ENCODE data around the gene MANSC1.
"Not testable (repeated sequence)": the region's sequence is repeated elsewhere in the genome, so short reads cannot be mapped to it uniquely, and the experiment has no call there.

The MANSC1 gene

GRCh38 chr12:12366701-12367481 lies 16.8 kb upstream of the MANSC1 start:
- no peak for DNase-seq (ENCODE audit: low read depth)

GRCh38 chr12:12365931-12366431 lies 15.9 kb upstream of the MANSC1 start:
- H3K4me3 ChIP-seq (ENCODE audit: low read depth, low read length), result no peak overlapping the region
- no peak for DNase-seq (ENCODE audit: low read depth)

More at GRCh38 chr12:12366701-12367481, 16.8 kb upstream of the MANSC1 start:
- H3K4me3 ChIP-seq (ENCODE audit: low read depth, low read length), result no peak overlapping the region

GRCh38 chr12:12365446-12365802 lies 15.4 kb upstream of the MANSC1 start:
- no peak for DNase-seq (ENCODE audit: low read depth)
- no peak overlapping the region for H3K4me3 ChIP-seq (ENCODE audit: low read depth, low read length)

- no peak overlapping the region for H3K4me3 ChIP-seq (ENCODE audit: low read depth, low read length)
- no peak for DNase-seq (ENCODE audit: low read depth)
Measured at GRCh38 chr12:12364787-12365445, 14.9 kb upstream of the MANSC1 start.

GRCh38 chr12:12358528-12358927 lies 8.5 kb upstream of the MANSC1 start:
- no peak for DNase-seq (ENCODE audit: low read depth)
- no peak overlapping the region for H3K4me3 ChIP-seq (ENCODE audit: low read depth, low read length)

- DNase-seq (ENCODE audit: low read depth), result no peak
- H3K4me3 ChIP-seq (ENCODE audit: low read depth, low read length), result peak overlapping the region; percentile 73
Measured at GRCh38 chr12:12357719-12358461, 7.8 kb upstream of the MANSC1 start.

- H3K4me3 ChIP-seq (ENCODE audit: low read depth, low read length), result peak within 1 kb of the TSS; percentile 73
- DNase-seq (ENCODE audit: low read depth), result peak; percentile 63
Measured at GRCh38 chr12:12356896-12357718, 7.1 kb upstream of the MANSC1 start, which contains the start of gene BORCS5. BORCS5 (plus strand) TSS chr12:12357078; CDS start chr12:12357452, 374 bp downstream.

- H3K4me3 ChIP-seq (ENCODE audit: low read depth, low read length), result peak overlapping the region; percentile 73
- no peak for DNase-seq (ENCODE audit: low read depth)
Measured at GRCh38 chr12:12356467-12356895, 6.4 kb upstream of the MANSC1 start.

- H3K4me3 ChIP-seq (ENCODE audit: low read depth, low read length), result no peak overlapping the region
- no peak for DNase-seq (ENCODE audit: low read depth)
Measured at GRCh38 chr12:12353807-12354206, 3.8 kb upstream of the MANSC1 start.

- no peak overlapping the region for H3K4me3 ChIP-seq (ENCODE audit: low read depth, low read length)
- DNase-seq (ENCODE audit: low read depth), result no peak
Measured at GRCh38 chr12:12353276-12353675, 3.2 kb upstream of the MANSC1 start.

- DNase-seq (ENCODE audit: low read depth), result not testable (repeated sequence)
Measured at GRCh38 chr12:12351468-12352185, 1.6 kb upstream of the MANSC1 start.

GRCh38 chr12:12350868-12351463 lies 924 bp upstream of the MANSC1 start:
- no peak for DNase-seq (ENCODE audit: low read depth)
- no peak overlapping the region for H3K4me3 ChIP-seq (ENCODE audit: low read depth, low read length)

More at GRCh38 chr12:12351468-12352185, 1.6 kb upstream of the MANSC1 start:
- H3K4me3 ChIP-seq (ENCODE audit: low read depth, low read length), result not testable (repeated sequence)

GRCh38 chr12:12338527-12339168 lies 11.4 kb downstream of the MANSC1 start:
- no peak overlapping the region for H3K4me3 ChIP-seq (ENCODE audit: low read depth, low read length)
- DNase-seq (ENCODE audit: low read depth), result no peak

- H3K4me3 ChIP-seq (ENCODE audit: low read depth, low read length), result no peak overlapping the region
Measured at GRCh38 chr12:12336511-12336910, 13.5 kb downstream of the MANSC1 start.

GRCh38 chr12:12336049-12336411 lies 14.0 kb downstream of the MANSC1 start:
- DNase-seq (ENCODE audit: low read depth), result no peak

More at GRCh38 chr12:12336511-12336910, 13.5 kb downstream of the MANSC1 start:
- no peak for DNase-seq (ENCODE audit: low read depth)

GRCh38 chr12:12334367-12335040 lies 15.5 kb downstream of the MANSC1 start:
- no peak for DNase-seq (ENCODE audit: low read depth)

More at GRCh38 chr12:12336049-12336411, 14.0 kb downstream of the MANSC1 start:
- H3K4me3 ChIP-seq (ENCODE audit: low read depth, low read length), result no peak overlapping the region

More at GRCh38 chr12:12334367-12335040, 15.5 kb downstream of the MANSC1 start:
- no peak overlapping the region for H3K4me3 ChIP-seq (ENCODE audit: low read depth, low read length)
